Muscle of back (tissue), 11 donors: ENCODE measurements around the gene MAP2K5. TPM values are rescaled to one million over a fixed set of nuclear protein-coding genes. Genes with fewer than 3 reads are reported as not detected.
A peak's percentile ranks its signal among the peaks of the same experiment; 100 is the strongest.

ENCODE experiments used
- DNase-seq, 3 donors: peaks; one replicate each; pipeline versions ENCODE4 v3.0.0 to v3.0.0-alpha.2; 2013
- polyA plus RNA-seq, 10 donors: library from polyadenylated mRNA; unstranded; fragments of 120-200 nt; gene quantifications; one replicate each; pipeline ENCODE4 v1.2.1, GENCODE V29; 2013; ENCODE audit not compliant: insufficient read length in 10 of 10

The MAP2K5 gene
- polyA plus RNA-seq, 10 donors, result 14.6 to 22.9 (median 19.6) TPM

GRCh38 chr15:67755264-67755663, 212.8 kb downstream of the MAP2K5 start:
- DNase-seq, result no peak

GRCh38 chr15:67755936-67756335, 213.4 kb downstream of the MAP2K5 start:
- DNase-seq, result no peak

DNA sequence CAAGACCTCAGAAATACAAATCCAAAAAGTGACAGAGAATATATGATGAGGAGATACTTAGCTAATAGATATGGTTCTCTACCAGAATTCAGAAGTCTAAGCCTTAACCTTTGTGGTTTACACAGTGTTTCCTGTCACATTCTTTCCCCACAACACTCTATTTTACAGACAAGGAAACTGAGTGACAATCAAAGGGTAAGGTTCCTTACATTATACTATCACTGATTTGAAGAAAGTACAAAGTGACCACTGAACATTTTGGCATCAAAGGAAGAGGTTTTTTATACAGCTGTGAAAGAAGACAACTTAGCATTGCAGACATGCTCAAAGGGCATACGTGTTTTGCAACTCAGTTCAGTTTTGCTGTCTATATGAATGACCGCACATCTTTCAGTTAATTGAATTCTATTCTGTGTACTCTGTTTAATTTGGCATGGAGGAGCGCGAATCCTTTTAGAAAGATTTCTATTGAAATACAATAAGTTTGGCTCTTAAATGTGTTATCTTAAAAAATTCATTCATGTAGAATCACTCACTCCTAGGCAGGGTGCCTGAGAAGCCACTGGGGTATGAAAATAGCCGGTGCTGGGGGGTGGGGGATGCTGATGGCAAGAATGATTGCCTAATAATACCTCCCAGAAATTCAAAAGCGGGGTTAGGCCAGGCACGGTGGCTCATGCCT, 216.3 kb downstream of the MAP2K5 start:
- DNase-seq, result no peak

DNA sequence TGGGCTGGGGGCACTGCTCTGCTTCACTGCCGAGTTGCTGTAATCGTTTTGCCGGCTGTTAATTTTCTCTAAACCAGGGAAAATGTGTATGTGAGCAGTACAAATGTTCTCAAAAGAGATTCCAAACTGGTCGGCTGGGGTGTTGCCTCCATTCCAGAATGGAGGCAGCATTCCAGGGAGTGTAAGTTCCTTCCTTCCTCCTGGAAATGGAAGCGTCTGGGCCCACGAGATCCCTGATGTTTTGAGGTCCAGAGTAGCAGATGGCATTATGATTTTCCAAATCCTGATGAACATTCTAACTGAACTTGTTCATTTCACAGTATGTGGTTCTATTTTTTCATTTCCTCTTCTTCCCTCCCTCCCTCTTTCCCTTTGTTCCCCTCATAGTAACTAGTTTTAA, 218.4 kb downstream of the MAP2K5 start:
- no peak for DNase-seq

DNA sequence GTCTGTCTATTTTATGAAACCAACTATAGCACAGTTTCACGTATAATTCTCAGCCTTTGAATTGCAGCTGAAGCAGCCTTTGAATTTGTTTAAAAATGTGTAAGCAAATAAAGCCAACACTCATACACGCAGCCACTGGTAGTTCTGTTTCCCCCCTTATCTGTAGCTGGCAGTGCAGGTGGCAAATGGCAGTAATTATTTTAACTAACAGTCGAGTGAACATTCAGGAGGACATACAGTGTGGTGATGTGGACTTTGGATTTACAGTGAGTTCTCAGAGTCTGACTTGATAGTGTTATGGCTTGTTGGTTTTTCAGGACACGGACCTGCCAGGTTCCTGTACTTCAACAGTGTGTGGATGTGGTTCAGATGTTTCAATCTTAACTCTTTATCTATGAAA, 218.8 kb downstream of the MAP2K5 start:
- no peak for DNase-seq

GRCh38 chr15:67762610-67763368, 220.3 kb downstream of the MAP2K5 start:
- peak in 1 of 3 donors; percentile 36 for DNase-seq

GRCh38 chr15:67765701-67766100, 223.2 kb downstream of the MAP2K5 start:
- DNase-seq, result no peak

GRCh38 chr15:67766968-67767367, 224.5 kb downstream of the MAP2K5 start:
- no peak for DNase-seq

- no peak for DNase-seq
Measured at GRCh38 chr15:67768313-67768977, 225.9 kb downstream of the MAP2K5 start.

- DNase-seq, result no peak
Measured at GRCh38 chr15:67769497-67770357, 227.2 kb downstream of the MAP2K5 start.

DNA sequence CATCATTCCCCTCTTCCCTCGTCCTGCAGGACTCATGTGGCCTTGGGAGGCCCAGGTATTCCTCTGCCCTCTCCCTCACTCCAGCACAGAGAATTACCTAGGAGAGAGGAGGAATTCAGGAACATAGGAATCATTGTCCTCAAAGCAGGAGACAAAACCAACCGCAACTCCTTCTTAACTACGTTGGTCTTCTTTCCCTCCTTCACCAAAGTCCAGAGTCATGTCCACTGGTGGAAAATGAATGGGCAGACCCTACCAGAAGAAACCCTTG, 227.8 kb downstream of the MAP2K5 start:
- DNase-seq, result no peak

- DNase-seq, result no peak
Measured at GRCh38 chr15:67771189-67771800, 228.8 kb downstream of the MAP2K5 start.

DNA sequence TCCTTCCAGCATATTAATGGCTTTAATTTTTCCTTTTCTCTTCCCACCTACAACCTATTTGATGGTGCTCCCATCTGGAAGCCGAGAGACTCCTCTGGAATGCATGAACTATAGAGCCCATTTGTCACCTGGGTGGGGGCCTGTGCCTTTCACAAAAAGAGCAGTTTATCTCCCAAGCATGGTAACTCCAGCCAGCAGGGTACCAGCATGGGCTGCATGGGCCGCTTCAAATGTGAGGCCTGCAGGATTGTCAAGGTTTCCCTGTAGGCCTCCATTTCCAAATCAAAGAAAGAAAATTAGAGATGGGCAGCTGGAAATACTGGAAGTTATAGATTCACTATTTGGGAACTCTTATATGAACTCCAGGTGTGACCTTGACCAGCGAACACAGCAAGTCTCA, 232.1 kb downstream of the MAP2K5 start:
- no peak for DNase-seq

GRCh38 chr15:67775250-67775649, 232.7 kb downstream of the MAP2K5 start:
- no peak for DNase-seq

DNA sequence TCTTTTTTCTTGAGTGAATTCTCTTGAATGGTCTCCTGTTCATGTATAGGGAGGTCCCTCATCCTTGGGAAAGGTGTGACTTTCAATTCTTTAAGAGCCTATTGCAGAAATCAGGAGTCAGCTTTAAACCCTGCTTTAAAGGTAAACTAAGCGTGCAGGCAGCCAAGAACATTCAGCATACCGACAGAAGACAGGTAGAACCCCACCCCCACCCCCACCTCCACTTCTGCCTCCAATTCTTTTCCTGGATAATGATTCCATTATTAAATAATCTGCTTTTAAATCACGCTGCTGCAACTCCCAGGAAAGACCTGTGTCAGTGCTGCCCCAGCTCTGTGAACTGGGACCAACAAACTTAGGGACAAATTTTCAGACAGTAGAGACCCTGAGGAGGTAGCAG, 233.5 kb downstream of the MAP2K5 start:
- DNase-seq, result no peak

- DNase-seq, result no peak
Measured at GRCh38 chr15:67776600-67776999, 234.1 kb downstream of the MAP2K5 start.

- DNase-seq, result no peak
Measured at GRCh38 chr15:67777071-67777470, 234.6 kb downstream of the MAP2K5 start.

GRCh38 chr15:67777773-67778172, 235.3 kb downstream of the MAP2K5 start:
- DNase-seq, result no peak

DNA sequence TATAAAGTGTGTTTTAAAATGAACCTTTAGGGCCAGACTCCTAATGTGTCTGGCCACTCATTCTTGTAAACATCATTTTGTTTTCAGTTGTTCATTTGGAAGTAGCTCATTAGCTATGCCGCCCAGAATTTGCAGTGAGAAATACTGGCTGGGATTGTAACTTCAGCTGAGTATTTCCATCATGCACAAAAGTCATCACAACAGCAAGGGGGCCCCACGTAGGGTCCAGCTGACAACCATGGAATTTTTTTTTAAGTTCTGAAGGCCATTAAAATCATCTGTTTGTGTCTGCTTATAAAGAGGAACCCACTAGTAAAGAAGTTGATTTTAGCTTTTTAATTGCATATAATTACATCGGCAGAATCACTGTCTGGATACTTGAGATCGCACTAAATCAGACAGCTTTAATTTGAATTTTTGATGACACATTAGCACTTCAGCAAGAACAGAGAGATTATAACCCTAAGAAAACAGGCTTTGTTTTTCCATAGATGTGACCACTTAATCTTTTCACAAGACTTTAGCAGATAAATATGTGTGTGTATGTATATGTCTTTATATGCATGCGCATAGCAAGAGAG, 236.6 kb downstream of the MAP2K5 start:
- DNase-seq, result no peak

DNA sequence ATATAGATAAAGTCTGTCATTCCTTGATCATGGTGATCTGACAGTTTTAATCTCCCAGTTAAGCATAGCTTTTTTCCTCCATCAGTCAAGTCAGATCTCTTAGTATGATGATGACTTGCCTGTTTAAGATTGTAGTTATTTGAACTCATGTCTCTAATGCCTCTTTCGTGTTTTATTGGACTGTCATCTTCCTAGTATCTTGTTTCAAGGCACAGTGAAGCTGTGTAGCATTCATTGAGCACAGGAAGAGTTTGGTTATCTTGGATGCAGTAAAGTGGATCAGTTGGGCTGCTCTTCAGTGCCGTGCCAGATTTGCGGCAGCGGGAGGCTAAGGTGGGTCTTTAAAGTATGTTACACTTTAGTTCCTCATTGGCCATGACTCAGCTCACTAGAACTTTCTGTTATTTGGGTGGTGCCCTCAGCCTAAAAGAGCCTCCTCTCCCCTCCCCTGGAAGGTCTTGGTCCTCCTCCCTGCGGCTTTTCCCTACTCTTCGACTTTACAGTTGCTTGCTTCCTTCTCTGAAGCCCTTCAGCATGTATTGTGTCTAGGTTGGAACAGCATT, 237.1 kb downstream of the MAP2K5 start:
- DNase-seq, result no peak

- DNase-seq, result no peak
Measured at GRCh38 chr15:67781061-67781460, 238.6 kb downstream of the MAP2K5 start.
